ENCODE results near the gene BMPR1B.

GRCh38 chr4:95167805-95168204 lies 410.1 kb downstream of the BMPR1B start:
- TF ChIP-seq CTCF (IDR thresholded peaks at IDR 0.05) (no peak), POLR2A (IDR thresholded peaks at IDR 0.05) (no peak)
